ENCODE data around the gene MAN2A2.
"Not testable (repeated sequence)": the region's sequence is repeated elsewhere in the genome, so short reads cannot be mapped to it uniquely, and the experiment has no call there.

The MAN2A2 gene

DNA sequence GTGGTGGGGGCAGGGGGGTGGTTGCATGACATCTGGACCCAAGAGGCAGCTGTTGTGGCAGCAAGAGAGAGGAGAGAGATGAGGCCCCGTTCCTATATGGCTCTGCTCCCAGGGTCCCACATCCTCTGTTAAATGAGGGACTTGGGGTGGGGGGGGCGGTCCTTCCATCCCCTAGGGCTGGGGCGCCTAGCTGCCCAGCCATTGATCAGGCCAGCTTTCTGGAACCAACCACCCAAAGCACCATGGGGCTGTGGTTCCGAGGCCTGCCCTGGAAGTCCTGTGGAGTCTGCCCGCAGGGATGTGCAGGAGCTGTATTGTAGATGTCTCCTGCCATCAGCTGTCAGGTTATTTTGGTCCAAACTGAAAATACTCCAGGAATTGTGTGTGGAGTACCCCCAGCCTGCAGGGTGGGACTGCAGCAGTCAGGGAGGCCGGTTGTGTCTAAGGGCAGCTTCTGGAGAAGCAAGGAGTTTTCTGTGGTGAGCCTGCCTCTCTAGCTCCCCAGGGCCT is 29.6 kb upstream of the MAN2A2 start:
- TF ChIP-seq SNAI2 (CRISPR knock-in tag; IDR thresholded peaks at IDR 0.05) (no peak), RARB (CRISPR knock-in tag; IDR thresholded peaks at IDR 0.05) (no peak), ZNF8 (CRISPR knock-in tag; IDR thresholded peaks at IDR 0.05) (no peak), GLIS3 (CRISPR knock-in tag; IDR thresholded peaks at IDR 0.05) (no peak), TCF4 (CRISPR knock-in tag; IDR thresholded peaks at IDR 0.05; ENCODE audit: borderline replicate concordance) (no peak), CSDC2 (CRISPR knock-in tag; IDR thresholded peaks at IDR 0.05) (no peak), ZNF565 (CRISPR knock-in tag; conservative IDR thresholded peaks at IDR 0.05; ENCODE audit: low read depth) (no peak), PPARA (CRISPR knock-in tag; IDR thresholded peaks at IDR 0.05; ENCODE audit: borderline replicate concordance) (no peak), ZFP30 (CRISPR knock-in tag; IDR thresholded peaks at IDR 0.05) (no peak)
- TF ChIP-seq, protein P1, sequence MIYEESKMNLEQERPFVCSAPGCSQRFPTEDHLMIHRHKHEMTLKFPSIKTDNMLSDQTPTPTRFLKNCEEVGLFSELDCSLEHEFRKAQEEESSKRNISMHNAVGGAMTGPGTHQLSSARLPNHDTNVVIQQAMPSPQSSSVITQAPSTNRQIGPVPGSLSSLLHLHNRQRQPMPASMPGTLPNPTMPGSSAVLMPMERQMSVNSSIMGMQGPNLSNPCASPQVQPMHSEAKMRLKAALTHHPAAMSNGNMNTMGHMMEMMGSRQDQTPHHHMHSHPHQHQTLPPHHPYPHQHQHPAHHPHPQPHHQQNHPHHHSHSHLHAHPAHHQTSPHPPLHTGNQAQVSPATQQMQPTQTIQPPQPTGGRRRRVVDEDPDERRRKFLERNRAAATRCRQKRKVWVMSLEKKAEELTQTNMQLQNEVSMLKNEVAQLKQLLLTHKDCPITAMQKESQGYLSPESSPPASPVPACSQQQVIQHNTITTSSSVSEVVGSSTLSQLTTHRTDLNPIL (CRISPR knock-in tag; IDR thresholded peaks at IDR 0.05; ENCODE audit: low read depth) = no peak
- TF ChIP-seq, protein P2, sequence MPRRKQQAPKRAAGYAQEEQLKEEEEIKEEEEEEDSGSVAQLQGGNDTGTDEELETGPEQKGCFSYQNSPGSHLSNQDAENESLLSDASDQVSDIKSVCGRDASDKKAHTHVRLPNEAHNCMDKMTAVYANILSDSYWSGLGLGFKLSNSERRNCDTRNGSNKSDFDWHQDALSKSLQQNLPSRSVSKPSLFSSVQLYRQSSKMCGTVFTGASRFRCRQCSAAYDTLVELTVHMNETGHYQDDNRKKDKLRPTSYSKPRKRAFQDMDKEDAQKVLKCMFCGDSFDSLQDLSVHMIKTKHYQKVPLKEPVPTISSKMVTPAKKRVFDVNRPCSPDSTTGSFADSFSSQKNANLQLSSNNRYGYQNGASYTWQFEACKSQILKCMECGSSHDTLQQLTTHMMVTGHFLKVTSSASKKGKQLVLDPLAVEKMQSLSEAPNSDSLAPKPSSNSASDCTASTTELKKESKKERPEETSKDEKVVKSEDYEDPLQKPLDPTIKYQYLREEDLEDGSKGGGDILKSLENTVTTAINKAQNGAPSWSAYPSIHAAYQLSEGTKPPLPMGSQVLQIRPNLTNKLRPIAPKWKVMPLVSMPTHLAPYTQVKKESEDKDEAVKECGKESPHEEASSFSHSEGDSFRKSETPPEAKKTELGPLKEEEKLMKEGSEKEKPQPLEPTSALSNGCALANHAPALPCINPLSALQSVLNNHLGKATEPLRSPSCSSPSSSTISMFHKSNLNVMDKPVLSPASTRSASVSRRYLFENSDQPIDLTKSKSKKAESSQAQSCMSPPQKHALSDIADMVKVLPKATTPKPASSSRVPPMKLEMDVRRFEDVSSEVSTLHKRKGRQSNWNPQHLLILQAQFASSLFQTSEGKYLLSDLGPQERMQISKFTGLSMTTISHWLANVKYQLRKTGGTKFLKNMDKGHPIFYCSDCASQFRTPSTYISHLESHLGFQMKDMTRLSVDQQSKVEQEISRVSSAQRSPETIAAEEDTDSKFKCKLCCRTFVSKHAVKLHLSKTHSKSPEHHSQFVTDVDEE (CRISPR knock-in tag; IDR thresholded peaks at IDR 0.05) = no peak
- ATAC-seq = no peak

DNA sequence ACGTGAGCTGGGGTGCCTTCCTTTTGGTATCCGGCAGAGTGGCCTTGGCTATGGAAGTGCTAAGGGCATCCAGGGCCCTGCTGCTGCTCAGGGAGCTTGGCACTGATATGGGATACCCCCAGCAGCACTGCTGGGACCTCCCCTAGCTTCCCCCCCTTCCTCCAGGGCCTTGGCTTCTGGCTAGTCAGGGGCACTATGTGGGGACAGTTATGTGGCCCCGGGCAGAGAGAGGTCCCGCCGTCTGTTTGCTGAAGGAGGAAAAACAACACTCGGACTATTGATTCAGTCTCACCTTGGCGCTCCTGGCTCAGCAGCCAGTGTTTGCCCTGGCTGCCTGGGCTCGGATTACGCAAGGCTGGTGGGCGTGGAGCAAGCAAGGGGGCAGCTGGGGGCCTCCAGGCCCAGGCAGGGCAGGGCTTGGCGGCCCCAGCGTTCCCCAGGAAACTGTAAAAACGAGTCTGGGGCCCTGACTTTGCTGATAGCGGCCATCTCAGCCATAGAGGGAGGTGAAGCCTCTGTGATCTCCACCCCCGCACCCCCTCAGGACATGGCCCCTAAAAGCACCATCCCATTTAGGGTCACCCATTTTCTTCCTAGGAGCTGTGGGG is 29.0 kb upstream of the MAN2A2 start:
- no peak for ATAC-seq
- TF ChIP-seq, protein P3, sequence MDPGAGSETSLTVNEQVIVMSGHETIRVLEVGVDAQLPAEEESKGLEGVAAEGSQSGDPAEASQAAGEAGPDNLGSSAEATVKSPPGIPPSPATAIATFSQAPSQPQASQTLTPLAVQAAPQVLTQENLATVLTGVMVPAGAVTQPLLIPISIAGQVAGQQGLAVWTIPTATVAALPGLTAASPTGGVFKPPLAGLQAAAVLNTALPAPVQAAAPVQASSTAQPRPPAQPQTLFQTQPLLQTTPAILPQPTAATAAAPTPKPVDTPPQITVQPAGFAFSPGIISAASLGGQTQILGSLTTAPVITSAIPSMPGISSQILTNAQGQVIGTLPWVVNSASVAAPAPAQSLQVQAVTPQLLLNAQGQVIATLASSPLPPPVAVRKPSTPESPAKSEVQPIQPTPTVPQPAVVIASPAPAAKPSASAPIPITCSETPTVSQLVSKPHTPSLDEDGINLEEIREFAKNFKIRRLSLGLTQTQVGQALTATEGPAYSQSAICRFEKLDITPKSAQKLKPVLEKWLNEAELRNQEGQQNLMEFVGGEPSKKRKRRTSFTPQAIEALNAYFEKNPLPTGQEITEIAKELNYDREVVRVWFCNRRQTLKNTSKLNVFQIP (CRISPR knock-in tag; IDR thresholded peaks at IDR 0.05; ENCODE audit: borderline replicate concordance, low read depth) = no peak
- TF ChIP-seq SNAI2 (CRISPR knock-in tag; IDR thresholded peaks at IDR 0.05) (no peak), PPARA (CRISPR knock-in tag; IDR thresholded peaks at IDR 0.05; ENCODE audit: borderline replicate concordance) (no peak), ISL1 (CRISPR knock-in tag; IDR thresholded peaks at IDR 0.05) (no peak), OSR1 (CRISPR knock-in tag; IDR thresholded peaks at IDR 0.05) (no peak), ZFP3 (CRISPR knock-in tag; IDR thresholded peaks at IDR 0.05) (no peak), ZNF70 (CRISPR knock-in tag; IDR thresholded peaks at IDR 0.05) (no peak), TOX (CRISPR knock-in tag; IDR thresholded peaks at IDR 0.05; ENCODE audit: borderline replicate concordance) (no peak), GLIS3 (CRISPR knock-in tag; IDR thresholded peaks at IDR 0.05) (no peak), TCF4 (CRISPR knock-in tag; IDR thresholded peaks at IDR 0.05; ENCODE audit: borderline replicate concordance) (no peak), BACH2 (CRISPR knock-in tag; IDR thresholded peaks at IDR 0.05; ENCODE audit: borderline replicate concordance) (no peak), ZFP30 (CRISPR knock-in tag; IDR thresholded peaks at IDR 0.05) (no peak), ESRRG (CRISPR knock-in tag; IDR thresholded peaks at IDR 0.05) (no peak), CSDC2 (CRISPR knock-in tag; IDR thresholded peaks at IDR 0.05) (no peak)
- TF ChIP-seq, protein P1 (CRISPR knock-in tag; IDR thresholded peaks at IDR 0.05; ENCODE audit: low read depth) = no peak
- TF ChIP-seq, protein P4, sequence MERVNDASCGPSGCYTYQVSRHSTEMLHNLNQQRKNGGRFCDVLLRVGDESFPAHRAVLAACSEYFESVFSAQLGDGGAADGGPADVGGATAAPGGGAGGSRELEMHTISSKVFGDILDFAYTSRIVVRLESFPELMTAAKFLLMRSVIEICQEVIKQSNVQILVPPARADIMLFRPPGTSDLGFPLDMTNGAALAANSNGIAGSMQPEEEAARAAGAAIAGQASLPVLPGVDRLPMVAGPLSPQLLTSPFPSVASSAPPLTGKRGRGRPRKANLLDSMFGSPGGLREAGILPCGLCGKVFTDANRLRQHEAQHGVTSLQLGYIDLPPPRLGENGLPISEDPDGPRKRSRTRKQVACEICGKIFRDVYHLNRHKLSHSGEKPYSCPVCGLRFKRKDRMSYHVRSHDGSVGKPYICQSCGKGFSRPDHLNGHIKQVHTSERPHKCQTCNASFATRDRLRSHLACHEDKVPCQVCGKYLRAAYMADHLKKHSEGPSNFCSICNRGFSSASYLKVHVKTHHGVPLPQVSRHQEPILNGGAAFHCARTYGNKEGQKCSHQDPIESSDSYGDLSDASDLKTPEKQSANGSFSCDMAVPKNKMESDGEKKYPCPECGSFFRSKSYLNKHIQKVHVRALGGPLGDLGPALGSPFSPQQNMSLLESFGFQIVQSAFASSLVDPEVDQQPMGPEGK (CRISPR knock-in tag; IDR thresholded peaks at IDR 0.05; ENCODE audit: borderline replicate concordance) = no peak
- TF ChIP-seq, protein P5, sequence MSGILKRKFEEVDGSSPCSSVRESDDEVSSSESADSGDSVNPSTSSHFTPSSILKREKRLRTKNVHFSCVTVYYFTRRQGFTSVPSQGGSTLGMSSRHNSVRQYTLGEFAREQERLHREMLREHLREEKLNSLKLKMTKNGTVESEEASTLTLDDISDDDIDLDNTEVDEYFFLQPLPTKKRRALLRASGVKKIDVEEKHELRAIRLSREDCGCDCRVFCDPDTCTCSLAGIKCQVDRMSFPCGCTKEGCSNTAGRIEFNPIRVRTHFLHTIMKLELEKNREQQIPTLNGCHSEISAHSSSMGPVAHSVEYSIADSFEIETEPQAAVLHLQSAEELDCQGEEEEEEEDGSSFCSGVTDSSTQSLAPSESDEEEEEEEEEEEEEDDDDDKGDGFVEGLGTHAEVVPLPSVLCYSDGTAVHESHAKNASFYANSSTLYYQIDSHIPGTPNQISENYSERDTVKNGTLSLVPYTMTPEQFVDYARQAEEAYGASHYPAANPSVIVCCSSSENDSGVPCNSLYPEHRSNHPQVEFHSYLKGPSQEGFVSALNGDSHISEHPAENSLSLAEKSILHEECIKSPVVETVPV (CRISPR knock-in tag; IDR thresholded peaks at IDR 0.05) = no peak

DNA sequence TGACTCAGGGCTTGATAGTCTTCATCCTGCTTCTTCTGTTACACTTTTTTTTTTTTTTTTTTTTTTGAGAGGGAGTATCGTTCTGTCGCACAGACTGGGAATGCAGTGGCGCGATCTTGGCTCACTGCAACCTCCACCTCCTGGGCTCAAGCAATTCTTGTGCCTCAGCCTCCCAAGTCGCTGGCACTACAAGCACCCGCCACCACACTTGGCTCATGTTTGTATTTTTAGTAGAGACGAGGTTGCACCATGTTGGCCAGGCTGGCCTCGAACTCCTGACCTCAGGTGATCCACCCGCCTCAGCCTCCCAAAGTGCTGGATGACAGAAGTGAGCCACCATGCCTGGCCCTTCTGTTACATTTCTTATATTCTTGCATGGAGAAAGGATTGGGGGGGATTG is 28.1 kb upstream of the MAN2A2 start:
- ATAC-seq = not testable (repeated sequence)

Measured in SK-N-SH treated with all-trans-retinoic acid at 6 μM for 48 hours (cell line).